NCI-H226 (cell line): Measurements from ENCODE around the gene ARSG.
"Not testable (repeated sequence)": the region's sequence is repeated elsewhere in the genome, so short reads cannot be mapped to it uniquely, and the experiment has no call there.

ENCODE experiments used
- DNase-seq: peaks from one replicate; pipeline ENCODE4 v3.0.0-alpha.2; 2015

Gene ARSG

DNA sequence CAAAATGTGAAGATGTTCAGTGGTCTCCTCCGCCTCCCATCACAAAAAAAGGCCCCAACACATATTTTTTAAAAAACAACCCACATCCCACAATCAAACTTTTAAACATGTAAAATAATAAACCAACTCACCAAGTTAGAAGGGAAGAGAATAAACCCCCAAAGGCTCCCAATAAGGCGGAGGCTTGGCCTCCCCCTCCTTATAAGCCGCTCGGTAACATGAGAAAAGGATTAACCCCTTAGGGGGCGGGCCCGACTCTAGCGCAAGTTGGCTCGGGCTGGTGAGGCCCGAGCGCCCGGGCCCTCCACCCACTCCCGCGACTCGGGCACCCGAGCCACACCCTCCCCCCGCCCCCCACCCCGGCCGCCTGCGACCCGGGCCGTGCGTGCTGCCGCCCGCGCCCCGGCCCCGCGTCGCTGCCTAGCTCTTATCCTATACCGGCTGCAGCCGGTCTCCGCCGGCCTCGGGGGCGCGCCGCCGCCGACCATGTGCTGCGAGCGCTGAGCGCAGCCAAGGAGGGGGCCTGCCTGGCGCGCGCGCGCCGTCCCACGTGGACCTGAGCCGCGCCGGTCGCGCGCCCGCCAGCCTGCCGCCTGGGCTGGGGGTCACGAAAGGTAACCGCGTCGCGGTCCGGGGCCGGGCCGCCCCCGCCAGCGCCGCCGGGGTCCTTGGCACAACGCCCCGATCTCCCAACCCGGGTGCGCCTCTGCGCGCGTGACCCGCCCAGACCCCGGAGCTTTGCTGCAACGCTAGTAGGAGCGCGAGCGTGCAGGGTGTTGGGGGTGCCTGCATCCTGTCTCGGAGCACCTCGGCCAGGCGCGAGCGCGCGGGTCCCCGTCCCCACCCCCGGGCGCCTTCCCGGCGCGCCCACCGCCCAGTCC lies at the start of gene ARSG, which contains the start of gene SLC16A6:
Gene ARSG (plus strand): TSS at position 541 of the 881 bp plus-strand sequence. CDS start 15,999 bp downstream, outside the sequence.
Gene SLC16A6 (minus strand): TSS at position 173 of the 881 bp plus-strand sequence. CDS start 12,807 bp downstream, outside the sequence.
- peak; percentile 60 for DNase-seq

DNA sequence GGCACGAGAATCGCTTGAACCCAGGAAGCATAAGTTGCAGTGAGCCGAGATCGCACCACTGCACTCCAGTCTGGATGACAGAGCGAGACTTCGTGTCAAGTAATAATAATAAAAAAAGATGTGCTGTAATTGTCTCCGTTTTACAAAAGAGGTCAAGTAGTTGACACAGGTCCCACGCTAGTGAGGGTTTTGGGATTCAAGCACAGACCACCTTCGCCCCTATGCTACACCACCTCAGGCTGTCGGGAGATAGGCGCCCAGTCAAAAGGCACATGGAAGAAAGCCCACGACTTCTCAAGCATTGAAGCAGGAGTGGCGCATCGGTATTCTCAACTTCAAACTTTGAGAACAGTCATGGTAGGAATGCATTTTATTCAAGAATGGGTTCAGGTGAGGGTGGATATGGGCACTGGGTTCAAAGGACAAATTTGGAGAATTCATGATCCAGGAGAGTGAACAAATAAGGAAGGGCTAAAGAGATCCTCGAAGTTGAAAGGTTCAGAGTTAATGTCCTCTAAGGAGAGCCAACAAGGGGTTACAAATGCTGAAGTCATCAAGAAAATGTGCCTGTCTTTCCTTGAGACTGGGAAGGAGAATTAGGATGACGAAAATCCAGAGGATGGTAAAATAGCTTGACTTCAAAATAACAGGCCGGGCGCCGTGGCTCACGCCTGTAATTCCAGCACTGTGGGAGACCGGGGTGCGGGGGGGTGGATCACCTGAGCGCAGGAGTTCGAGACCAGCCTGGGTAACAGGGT lies 44.8 kb upstream of the ARSG start:
- no peak for DNase-seq

DNA sequence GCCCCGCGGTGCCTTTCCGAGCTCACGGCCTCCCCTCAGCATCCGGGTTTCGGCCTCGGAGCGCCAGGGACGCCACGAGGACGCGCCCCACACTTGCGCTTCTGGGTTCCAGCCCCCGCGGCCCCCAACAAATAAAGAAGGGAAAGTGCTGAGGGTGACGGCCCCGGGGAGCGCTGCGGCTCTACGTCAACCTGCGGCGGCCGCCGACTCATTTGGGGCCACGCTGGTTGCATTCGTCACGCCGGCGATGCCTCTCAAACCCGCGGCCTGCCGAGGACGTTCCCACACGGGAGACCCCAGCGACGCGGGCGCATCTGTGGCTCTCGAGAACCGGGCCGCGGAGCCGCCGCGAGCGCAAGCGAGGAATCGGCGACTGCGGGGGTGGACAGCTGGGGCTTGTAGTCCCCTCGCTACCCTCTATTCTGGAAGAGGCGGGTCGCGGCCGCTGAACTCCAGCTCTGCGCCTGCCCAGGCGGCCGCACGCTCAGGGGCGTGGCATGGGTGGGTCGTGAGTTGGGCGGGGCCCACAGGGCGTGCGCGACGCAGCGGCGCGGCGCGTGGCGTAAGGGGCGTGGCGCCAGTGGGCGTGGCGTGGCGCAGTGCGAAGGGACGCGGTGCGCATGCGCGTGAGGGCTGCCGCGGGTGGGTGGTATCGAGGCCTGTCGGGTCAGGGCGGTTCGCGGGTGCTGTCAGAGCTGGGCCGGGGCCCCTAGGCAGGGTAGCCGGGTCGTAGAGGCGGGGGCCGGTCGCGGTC lies 43.7 kb upstream of the ARSG start, which contains the start of gene AMZ2:
Gene AMZ2 (plus strand): TSS at position 599 of the 754 bp plus-strand sequence. CDS start 2,145 bp downstream, outside the sequence.
- DNase-seq: peak; percentile 79

DNA sequence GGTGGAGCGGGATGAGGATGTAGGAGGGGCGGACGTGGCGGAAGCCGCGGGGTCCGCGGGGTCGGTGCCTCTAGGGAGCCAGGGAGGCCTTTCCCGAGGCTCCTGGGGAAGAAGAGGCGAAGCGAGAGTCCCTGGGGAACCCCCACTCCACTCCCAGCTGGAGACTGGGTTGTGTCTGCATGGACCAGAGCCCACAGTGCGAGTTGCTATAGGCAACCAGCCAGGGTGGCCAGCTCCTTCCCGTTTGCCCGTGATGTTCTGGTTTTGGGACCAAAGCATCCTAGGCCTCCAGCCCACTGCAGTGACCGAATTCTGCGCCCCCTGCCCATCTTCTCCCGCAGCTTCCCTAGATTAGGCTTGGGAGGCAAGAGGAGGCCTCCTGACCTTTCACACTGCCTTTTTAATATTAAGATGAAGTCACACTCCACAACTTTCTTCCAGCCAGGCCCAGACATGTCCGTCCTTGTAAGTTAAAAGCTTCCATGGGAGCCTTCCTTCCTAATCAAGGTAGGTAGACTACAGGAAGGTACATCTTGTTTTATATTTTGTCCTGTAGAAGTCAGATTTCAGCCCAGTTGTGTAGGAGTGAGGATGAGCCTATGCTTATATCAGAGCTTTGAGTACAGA lies 43.0 kb upstream of the ARSG start:
- DNase-seq: peak; percentile 11

DNA sequence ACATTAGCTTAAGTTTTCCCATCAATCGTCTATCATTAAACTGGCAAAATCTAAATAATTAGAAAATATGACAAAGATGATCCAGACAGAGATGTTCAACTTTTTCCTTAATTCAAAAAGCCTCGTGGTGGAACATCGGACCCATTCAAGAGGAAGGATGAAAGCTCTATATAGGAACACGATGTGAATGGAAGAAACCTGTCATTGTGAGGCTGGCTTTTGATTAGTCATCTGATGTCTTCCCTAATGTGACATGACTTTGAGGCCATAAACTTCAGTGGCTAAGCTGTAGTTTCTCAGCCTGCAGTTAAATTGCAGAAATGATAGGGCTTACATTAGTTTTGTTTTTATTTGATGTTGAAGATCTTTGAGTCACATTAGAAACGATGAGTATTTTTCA lies 42.4 kb upstream of the ARSG start:
- DNase-seq: no peak

DNA sequence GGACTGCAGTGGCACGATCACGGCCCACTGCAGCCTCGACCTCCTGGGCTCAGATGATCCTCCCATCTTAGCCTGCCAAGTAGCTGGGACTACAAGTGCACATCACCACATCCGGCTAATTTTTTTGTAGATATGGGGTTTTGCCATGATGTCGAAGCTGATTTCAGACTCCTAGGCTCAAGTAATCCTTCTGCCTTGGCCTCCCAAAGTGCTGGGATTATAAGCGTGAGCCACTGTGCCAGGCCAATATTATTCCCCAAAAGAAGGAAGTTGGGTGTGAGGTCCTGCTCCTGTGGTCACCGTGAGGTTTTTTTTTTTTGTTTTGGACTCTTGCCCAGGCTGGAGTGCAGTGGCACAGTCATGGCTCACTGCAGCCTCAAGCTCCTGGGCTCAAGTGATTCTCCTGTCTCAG lies 41.9 kb upstream of the ARSG start:
- no peak for DNase-seq

DNA sequence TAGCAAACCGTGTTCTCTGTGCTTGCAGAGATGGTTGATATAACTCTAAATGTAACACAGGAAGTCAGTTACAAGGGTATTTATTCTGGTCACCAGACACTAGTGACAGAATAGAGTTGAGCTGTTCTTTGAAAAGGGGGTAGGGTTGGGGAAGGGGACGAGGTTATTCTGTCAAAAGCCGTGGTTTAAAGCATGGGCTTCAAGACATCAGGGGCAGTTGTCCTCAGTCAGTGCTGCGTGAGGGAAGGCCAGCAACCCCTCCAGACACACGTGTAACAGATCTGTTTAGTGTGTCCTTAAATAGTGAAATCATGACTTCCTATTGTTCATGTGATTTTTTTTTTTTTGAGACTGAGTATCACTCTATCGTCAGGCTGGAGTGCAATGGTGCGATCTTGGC lies 37.9 kb upstream of the ARSG start:
- not testable (repeated sequence) for DNase-seq

DNA sequence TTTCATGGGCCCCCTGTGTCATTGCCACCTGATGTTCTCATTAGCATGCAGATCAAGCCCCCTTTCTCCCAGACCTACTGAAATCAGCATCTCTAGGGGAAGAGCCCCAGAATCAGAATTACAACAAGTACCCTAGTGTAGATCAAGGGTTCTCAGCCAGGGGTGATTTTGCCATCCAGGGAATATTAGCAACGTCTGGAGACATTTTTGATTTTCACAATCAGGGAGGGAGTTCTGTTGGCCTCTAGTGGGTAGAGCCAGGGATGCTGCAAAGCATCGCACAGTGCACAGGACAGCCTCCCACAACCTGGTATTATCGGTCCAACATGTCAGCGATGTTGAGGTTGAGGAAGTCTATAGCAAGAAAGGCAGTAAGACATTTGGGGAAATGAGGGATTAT lies 36.1 kb upstream of the ARSG start:
- no peak for DNase-seq

DNA sequence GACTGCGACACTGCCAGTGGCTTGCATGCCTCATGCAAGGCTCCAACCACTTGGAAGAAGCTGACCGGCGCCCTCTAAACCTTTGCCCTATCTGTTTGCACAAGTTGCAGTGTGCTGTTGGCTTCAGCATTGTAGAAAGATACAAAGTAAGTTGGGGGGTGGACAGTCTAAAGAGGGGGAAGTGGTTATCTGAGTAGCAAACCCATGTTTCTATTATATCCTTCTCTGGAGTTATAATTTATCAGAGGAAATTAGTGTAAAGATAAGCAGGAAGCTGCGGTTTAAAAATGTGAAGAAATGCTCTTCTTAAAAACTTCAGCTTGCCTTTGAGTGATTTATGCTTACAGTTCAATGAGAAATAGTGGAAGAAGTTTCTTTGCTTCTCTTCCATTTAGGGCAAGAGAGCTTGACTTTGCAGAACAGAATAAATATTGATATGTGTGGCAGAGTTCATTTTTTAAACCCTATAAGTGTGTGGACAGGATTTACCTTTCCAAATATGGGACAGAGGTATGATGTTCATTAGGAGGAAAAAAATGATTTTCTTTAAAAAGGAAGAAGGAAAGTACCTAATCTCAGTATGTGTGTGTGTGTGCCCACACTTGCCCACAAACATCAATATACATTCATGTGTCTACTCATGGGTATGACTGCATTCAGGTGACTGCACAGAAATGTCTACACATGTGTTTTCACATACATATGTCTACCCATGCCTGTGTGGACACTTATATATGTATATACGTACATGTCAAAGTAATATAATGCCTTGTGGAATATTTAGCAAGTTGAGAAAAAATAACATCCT lies 35.4 kb upstream of the ARSG start:
- DNase-seq: no peak

DNA sequence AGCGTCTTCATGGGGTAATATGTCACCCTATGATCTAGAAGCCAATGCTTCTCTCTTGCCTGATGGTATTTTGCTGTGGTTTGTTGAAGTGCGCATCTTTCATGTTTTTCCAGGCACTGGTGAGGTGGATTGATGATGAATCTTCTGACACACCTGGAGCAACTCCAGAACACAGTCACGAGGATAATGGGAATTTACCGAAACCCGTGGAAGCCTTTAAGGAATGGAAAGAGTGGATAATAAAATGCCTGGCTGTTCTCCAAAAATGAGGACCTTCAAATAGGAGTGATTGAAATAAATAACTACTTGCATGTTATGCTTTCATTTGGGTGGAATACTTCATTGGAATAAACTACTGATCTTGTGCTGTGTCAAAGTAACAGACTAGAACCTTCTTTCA lies 34.6 kb upstream of the ARSG start:
- not testable (repeated sequence) for DNase-seq

DNA sequence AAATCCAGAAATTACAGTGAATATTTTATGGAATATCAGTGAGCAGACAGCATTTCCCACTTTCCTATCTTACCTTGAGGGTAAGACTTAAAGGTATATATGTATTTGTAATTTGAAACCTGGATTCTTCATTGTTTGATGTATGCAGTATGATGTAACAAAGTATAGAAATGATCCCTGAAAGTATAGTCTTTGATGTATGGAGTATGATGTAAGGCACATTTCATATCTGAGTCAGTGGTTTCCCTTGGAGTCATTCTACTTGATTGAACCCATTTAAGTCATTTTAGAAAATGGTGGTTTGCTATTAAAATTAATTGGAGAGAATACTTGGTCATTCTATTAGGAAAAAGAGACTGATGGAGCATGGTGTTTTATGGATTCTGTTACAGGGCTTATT lies 33.4 kb upstream of the ARSG start:
- no peak for DNase-seq

DNA sequence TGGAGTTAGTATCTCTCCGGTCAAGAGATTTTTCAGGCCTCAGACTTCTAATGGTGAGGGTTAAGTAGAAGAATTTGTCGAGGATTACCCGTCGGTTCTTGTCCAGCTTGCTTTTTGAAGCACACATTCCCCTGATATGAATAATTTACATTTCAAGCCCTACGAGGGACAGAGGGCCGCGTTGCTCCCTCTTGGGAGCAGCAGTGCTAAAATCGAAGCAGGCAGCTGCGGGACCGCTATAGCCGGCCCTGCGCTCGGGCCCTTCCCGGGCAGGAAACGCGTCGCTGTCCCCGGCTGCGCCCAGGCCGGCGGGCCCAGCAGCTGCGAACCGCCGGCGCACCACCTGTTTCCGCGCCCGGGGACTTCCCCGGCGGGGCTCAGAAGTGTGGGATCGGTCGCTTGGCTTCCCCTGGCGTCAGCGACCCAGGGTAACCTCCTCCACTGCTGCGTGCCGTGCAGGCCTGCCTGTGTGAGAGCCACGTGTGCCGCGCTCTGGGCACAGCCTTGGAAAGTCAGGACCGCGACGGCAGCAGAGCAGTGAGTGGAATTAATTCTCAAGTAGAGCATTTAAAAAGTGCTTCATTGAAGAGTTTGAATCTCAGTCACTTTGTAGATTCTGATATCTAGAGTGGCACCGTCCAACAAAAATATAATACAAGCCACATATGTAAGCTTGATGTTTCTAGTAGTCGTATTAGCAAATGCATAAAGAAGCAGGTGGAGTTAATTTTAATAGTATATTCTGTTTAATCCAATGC lies 32.2 kb upstream of the ARSG start:
- DNase-seq: not testable (repeated sequence)

DNA sequence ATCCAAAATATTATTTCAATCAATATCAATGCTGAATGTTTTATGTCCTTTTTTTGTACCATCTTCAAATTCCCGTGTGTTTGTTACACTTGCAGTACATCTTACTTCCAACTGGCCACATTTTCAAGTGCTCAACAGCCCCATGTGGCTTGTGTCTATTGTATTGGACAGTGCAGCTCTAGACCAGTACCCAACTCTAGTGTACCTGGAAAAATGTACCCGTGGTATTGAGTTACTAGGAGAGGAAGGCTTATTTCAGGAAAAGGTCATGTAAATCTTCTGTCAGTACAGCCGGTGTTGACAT lies 31.7 kb upstream of the ARSG start:
- DNase-seq: not testable (repeated sequence)

DNA sequence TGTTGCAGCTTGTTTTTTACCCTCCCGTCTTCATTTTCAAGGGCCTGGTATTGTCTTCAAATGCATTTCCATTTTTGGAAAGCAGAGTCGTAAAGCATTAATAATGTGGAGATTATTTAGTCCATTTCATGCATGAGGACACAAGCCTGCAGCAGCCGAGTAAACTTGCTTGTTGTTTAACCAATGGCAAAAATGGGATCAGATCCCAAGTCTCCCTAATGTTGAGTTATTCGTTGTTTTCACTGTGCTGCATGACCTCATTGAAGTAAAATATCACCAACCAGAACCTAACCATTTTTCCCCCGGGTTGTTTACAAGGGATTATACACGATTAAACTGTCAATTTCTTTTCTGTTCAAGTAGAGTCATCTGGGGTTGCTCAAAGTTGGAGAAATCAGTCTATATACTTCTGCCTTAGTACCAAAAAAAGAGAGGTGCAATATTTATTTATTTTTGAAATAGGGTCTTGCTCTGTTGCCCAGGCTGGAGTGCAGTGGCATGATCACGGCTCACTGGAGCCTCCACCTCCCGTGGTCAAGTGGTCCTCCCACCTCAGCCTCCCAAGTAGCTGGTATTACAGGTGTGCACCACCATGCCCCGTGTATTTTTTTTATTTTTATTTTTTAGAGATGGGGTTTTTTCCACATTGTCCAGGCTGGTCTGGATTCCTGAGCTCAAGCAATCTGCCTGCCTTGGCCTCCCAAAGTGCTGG lies 31.1 kb upstream of the ARSG start:
- DNase-seq: no peak

DNA sequence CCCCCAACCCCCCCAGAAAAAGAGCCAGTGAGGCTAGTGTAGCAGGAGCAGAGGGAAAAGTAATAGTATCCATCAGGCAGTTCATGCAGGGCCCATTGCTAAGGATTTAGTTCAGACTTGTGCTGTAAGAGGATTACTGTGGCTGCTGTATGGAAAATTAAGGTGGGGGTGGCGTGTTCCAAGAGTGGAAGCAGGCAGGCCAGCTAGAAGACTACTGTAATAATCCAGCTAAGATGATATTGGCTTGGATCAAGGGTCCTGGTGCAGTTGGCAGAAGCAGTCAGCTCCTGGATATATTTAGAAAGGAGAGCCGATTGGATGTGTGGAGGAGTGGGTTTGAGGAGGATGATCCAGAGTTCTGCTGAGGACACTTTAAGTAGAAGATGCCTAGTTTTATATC lies 28.8 kb upstream of the ARSG start:
- not testable (repeated sequence) for DNase-seq

DNA sequence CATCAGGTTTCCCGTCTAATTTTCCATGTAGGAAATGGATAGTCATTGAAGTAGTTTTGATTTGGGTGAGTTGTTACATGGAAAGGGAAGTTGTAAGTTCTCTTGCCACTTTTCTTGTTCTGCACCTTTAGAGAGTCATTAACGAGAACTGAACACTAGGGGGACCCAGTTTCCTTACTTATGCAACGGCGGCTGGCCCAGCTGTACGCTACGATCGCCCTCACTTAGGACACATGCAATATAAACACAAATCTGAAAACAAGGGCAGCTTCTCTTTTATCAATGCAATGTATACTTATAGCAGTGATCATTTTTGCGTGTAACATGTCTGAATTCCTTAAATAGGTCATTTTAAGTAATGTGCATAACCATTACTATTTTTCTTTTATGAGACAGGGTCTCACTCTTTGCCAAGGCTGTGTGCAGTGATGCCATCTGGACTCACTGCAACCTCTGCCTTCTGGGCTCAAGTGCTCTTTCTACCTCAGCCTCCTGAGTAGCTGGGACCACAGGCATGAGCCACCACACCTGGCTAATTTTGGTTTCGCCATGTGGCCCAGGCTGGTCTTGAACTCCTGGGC lies 28.1 kb upstream of the ARSG start:
- not testable (repeated sequence) for DNase-seq

DNA sequence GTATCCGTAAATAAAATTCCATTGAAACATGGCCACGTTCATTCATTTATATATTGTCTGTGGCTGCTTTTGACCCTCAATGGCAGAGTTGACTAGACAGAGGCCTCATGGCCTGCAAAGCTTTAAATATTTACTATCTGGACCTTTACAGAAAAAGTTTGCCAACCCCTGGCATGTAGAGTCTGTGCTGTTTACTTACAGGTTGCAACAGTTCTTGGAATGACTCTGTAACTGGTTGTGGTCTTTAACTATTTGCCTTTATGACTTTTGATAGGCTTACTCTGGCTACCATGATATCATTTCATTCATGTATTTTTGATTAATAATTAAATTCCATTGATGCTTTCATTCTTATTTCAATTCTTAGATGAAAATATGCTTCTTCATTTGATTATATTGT lies 25.5 kb upstream of the ARSG start:
- not testable (repeated sequence) for DNase-seq

DNA sequence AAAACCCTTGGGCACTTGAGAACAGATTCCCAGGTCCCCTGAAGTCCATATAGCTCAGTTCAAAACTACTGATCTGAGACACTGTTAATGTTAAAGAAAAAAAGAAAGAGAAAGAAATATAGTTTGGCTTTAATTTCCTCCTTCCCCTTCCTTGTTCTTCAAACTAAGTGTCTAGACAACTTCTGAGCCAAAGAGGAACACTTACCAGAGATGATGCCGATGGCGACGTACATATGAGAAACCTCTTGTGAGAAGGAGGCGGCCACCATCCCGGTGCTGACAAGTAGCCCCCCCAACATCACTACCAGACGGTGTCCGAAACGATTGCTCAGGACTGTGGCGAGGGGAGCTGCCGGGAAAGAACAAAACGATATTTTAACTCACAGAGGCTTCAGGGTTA lies 17.6 kb upstream of the ARSG start:
- no peak for DNase-seq

DNA sequence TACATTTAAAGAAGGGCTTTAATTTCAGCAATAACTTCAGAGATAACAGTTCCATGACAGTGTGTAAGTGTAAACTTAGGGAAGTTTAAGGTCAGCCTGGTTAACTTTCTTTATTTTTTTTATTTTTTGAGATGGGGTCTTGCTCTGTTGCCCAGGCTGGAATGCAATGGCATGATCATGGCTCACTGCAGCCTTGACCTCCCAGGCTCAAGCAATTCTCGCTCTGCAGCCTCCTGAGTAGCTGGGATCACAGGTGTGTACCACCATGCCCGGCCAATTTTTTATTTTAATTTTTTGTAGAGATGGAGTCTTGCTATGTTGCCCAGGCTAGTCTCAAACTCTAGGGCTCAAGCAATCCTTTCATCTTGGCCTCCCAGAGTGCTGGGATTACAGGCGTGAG lies 15.0 kb upstream of the ARSG start:
- DNase-seq: not testable (repeated sequence)

DNA sequence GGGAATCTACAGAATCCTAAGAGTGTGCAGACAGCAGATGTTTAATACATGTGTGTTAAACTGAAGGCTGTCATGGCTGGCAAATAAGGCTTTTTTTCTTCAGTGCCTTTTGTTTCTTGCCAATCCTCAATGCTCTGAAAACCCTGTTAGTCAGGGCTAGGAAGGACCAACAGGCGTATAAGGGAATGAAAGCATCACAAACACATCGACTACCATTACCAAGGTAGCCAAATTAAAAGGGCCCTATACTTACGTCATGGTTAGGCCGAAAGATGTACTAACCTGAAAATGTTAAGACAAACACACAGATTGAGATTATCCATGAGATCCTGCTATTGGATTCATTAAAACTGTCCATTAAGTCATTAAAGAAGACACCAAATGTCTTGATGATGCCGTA lies 13.5 kb upstream of the ARSG start:
- no peak for DNase-seq
